Right ventricle myocardium superior (tissue), 1 donor: ENCODE measurements around the gene WIF1. TPM values are rescaled to one million over a fixed set of nuclear protein-coding genes. Genes with fewer than 3 reads are reported as not detected.

Experiments used
- ATAC-seq: fragments of 200-7000 bp; cut with Tn5 transposase; one replicate; pipeline ENCODE4 v1.9.1; 2020; ENCODE audit warnings: mild to moderate bottlenecking; ENCODE audit not compliant: poor library complexity
- DNase-seq: peaks from one replicate; pipeline ENCODE4 v3.0.0-alpha.2; 2020
- intact Hi-C: fragments of 100-400 bp; cut with DNase I; formaldehyde crosslinking; loops from one replicate; pipeline ENCODE4 v1.11.2; 2022
- total RNA-seq: library from RNA; stranded (reverse); fragmentation: NEBNext Ultra II Directional; extraction: Animal tissue kit (Norgen Biotek cat#: 25700); gene quantifications from one replicate; pipeline ENCODE4 v1.2.1, GENCODE V29; 2021
- donor health status: DM: no; HTN: yes; CAD: no; lungs with severe emphysema.

The WIF1 gene
- total RNA-seq, 1 donor from 2014 or later, result not detected

DNA sequence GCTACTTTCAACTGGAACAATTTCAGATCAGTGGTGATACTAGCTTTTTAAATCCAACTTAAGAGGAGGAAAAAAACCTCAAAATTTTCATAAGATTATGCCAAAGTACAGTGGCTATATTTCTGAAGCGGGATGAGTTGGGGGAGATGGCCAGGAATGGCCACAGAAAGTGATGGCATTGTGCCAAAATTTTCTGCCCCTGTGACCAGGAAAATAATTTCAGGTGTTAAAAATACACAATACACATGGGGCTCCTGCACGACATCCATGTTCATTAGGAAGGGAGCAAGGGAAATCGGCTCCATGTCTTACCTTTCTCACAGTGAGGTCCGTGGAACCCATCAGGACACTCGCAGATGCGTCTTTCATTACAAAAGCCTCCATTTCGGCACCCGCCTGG, 53.7 kb downstream of the WIF1 start:
- DNase-seq (no peak), ATAC-seq (no peak)
- intact Hi-C loops, result no loop called here

DNA sequence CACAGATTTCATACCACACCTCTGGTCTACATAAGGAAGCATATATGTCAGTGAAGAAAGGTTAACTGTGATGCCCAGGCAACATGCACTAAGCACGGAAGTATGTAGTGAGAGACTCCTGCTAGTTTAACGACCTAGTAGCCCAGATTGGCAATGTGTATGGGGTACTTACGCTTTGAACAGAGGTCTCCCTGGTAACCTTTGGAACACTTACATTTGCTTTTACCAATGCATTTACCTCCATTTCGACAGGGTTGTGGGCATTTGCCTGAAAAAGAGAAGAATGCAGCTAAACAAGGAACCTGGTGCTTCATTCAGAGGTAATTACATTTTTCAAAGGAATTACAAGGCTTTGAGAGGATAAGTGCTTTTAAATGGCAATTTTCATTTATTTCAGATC, 65.2 kb downstream of the WIF1 start:
- intact Hi-C loops, result no loop called here
- ATAC-seq, result no peak

DNA sequence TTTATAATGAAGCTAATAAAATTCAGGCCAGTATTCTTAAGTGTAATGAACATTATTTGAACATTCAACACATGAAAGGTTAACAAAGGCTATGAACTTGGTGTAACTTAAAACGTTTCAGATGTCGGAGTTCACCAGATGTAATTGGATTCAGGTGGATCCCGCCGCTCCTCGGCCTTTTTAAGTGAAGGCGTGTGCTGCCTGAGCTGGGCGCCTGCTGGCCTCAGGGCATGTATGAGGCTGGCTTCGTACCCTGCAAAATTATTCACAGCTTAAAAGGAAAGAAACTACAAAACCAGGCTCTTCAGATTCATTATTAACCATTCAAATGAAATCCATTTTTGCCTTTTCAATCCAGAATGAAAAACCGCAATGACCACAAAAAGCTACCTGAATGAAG, 69.9 kb downstream of the WIF1 start:
- DNase-seq (no peak), ATAC-seq (no peak)
- intact Hi-C loops, result no loop called here

More for the DNA sequence above, 65.2 kb downstream of the WIF1 start:
- no peak for DNase-seq

DNA sequence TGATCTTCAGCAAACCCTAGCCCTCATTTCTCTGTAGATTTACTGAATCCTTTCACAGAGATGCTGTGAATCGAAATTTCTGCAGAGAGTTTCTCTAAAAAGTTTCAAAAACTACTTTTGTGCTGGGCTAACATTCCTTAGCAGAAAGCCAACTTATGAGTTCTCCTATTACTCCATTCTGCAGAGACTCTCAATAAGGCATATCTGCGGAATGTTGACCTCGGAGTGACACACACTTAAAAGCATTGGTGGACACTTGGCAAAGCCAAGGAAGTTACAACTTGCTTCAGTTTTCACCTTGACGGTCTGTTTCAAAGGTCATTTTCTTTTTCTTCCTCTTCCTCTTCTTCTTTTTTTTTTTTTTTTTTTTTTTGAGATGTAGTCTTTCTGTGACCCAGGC, 75.8 kb downstream of the WIF1 start:
- intact Hi-C loops, result no loop called here
- no peak for ATAC-seq
- DNase-seq, result no peak

DNA sequence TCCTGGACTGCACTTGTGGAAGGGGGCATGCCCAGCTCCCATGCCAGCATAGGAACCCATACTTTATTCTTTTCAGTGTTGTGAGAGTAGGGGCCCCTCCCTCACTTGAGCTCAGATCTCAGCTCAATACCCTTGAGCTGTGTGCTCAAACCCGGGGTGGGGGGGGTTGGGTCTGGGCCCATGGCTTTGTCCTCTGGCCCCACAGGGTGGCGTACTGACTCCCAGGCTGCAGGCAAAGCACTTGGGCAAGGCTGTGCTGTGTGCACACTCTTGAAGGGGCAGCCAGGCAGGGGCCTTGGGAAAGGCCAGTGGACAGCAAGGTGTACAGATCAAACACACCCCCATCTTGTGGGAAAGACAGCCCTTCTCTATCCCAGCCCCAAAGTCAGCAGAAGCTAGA, 81.8 kb downstream of the WIF1 start:
- intact Hi-C loops, result no loop called here
- ATAC-seq (no peak), DNase-seq (no peak)

DNA sequence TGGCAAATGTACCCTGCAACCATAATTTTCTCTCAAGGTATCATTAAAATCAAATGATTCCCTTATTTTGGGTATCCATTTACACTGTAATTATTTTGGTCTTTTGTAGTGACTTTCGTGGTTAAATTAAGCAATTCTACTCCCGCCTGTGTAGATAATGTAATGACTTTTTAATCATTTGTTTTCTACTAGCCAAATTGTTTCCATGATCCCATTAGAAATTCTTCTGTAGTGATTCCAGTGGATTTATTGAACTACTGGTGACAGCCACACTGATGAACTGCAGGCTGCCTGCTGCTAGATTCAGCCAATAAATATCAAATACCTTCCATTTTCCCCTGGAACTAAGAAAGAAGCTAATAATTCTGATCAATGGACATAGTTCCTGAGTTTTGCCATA, 96.0 kb downstream of the WIF1 start:
- no peak for ATAC-seq
- intact Hi-C loops, result no loop called here
- DNase-seq, result no peak

DNA sequence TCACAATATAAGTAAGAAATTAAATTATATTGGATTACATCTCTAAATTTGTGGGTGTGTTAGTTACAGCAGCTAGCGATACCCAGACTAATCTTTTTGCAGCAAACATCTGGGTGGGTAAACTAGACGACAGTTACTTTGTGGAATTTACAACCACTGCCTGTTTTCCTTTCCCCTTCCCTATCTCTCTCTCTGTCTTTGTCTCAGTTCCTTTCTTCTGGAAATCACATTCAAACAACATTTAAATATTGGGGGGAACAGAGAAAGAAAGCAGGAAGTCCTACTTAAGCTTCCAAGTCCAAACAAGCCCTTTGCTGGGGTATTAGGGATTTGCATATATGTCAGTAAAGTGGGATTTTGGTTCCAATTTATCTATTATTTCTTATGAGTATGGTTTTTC, 97.6 kb downstream of the WIF1 start:
- ATAC-seq (no peak), DNase-seq (no peak)
- intact Hi-C loops, result no loop called here

DNA sequence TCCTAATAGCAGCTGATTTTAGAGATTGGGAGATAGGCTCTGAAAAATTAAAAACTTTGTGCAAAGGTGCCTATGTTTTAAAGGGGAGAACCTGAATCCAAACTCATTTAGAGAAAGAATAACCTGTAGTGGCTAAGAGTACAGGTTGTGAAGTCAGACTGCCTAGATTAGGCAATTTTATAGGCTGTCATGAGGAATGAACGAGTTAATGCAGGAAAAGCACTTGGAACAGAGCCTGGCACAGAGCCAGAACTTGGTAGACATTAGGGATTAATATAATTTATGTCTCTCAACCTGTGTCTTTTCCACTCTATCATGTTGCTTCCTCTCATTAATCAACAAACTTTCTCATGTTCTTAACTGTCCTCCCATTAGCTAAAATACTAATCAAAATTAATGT, 98.1 kb downstream of the WIF1 start:
- intact Hi-C loops, result no loop called here
- no peak for ATAC-seq
- no peak for DNase-seq

DNA sequence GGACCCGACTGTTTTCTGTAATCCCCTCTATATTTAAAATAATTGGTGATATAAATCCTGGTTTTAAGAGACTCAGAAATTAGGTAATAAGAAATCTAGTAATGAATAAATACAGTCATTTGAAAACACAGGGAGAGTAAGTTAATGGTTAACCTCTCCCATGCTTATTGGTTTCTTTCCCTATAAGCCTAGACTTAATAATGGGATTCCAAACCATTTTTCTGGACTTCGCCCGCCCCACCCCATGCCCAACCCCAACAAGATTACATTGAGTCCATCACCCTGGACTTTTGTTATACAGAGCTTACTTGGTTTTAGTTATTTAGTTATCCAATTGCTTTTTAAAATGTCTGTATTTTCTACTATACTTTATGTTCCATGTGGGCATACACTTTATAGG, 98.7 kb downstream of the WIF1 start:
- intact Hi-C loops, result no loop called here
- ATAC-seq, result no peak

DNA sequence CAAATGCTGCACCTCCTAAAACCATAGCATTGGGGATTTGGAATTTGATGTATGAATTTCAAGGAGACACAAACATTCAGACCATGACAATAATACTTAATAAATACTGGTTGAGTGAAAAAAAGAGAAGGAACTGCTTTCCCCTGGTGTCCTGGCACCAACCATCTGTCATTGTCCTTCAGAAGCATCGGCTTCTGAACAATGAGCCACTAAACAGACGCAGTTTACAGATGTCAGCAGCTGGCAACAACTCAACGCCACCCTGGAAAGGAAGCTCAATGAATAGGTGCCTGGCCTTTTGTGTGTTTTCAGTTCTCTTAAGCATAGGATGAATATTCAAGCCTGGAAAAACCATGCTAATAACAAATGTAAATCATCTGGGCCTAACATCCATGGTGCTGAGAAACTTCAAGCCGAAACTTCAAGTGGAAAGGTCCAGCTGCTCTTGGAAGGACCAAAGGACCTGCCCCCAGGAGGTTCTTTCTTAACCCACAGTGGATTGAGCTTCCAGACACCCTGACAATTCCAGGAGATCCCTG, 101.3 kb downstream of the WIF1 start:
- ATAC-seq, result no peak

More for the DNA sequence above, 98.7 kb downstream of the WIF1 start:
- DNase-seq, result no peak

DNA sequence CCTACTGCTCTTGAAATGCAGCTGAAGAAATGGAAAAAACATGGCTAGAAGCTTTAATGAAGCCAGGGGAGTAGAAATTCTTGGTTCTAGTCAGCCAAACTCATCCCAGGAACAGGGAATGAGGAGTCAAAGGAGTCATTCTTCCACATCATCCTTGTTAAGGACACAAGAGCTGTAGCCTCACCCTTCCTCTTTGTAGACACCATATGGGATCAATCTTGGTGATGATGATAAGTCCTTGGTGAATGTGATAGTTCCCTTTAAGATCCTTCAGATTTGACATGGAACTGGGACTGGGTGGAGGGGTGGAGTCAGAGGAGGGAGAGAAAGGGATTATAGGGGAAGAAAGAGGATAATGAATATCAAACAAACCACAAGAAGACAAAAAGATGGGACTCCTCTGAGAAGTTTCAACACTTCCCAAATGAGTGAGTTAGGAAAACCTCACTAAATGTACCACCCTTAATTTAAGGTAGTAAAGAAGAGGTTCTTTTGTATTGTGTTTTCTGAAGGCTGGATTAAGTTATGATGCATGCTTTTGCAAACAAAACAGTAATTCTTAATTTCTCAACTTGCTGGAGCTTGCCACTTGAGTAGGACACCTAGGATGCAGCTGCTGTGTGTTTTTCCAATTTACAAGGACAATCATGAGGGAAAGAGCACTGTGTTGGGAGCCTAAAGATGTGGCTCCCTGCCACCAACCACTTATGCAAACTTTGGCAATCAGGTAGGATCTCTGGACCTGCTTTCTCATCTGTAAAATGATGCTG, 104.0 kb downstream of the WIF1 start:
- intact Hi-C loops, result no loop called here
- ATAC-seq (no peak), DNase-seq (no peak)

More for the DNA sequence above, 101.3 kb downstream of the WIF1 start:
- DNase-seq, result no peak
- intact Hi-C loops, result no loop called here

DNA sequence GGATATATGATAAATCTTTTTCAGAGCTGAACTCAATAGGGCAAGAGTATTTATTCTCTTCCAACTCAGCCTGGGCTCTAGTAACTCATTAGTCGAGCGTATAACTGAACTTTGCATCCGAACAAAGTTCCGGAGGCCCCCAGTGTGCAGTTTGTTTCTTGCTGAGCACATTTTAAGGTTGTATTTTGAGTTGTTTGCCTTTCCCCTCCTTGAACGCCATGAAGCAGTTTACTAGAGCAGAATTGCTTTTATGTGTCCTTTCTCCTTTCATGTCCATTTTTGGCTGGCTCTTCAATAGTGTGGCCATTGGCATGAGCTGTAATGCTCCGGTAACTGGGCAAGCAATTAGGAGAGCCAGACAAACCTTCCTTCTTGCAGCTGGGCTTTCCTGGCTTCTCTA, 105.3 kb downstream of the WIF1 start:
- DNase-seq, result no peak
- intact Hi-C loops, result no loop called here
- ATAC-seq, result no peak

DNA sequence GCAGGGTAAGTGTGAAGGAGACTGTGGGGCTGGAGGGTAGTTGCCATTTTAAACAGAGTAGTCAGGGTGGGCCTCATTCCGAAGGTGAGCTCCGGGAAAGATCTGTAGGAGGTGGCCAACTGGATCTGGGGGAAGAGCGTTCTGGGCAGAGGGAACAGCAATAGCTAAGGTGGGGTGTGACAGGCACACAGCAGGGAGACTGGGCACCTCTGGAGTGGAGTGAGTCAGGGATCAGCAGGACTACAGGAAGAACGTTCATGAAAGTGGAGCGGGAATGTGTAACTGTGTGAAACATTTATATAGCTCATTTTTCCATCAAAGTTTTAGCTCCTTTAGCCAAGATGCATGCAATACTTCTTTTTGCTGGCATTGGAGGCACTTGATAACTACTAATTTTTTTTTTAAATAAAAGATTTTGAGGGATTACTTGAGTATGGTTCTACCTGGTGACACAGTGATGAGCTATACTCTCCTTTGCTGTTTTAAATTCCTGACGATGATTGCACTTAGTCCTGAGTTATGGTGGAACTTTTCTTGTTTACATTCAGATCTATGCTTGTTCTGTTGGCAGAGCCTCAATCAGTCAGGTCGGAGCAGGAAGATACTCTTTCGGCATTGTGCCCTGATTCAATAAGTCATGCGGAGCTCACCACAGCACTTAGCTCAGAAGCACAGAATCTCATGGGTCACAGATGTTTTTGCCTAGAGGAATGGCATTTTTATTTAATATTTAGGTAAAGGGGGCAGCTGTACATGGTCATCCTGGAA, 106.4 kb downstream of the WIF1 start:
- intact Hi-C loops, result no loop called here
- no peak for ATAC-seq
- DNase-seq, result no peak

DNA sequence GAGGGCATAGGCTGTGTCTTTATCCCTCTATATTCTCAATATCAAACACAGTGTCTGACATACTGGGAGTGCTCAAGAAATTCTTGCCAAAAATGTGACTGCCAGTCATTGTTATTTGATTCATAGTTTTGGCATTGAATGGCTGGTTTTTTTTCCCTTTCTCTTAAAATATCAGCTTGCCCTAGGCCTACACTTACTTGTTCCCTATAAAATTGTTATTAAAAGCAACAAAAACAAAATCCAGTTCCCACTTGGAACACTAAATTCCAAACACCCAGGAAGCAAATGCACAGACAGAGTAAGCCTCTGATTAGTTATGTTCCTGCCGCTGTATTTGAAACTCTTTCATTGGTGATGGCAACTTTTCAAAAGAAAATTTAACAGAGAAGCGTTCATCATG, 110.7 kb downstream of the WIF1 start:
- DNase-seq (no peak), ATAC-seq (no peak)
- intact Hi-C loops, result no loop called here

DNA sequence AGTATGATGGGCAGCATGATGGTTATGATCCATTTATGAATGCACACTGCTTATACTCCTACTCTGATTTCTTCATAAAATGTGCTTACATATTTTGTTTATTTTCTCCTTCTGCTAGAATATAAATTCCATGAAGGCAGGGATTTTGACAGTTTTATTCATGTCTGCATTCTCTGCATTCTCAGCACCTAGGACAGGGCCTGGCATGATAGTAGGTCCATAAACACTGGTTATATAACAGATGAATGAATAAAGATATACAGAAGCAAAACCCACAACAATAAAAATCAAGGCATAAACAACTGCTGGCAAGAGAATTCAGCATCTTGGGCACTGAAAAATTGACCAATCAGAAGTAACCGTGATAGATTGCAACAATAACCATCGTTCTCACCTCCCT, 115.4 kb downstream of the WIF1 start:
- intact Hi-C loops, result no loop called here
- DNase-seq (no peak), ATAC-seq (no peak)

DNA sequence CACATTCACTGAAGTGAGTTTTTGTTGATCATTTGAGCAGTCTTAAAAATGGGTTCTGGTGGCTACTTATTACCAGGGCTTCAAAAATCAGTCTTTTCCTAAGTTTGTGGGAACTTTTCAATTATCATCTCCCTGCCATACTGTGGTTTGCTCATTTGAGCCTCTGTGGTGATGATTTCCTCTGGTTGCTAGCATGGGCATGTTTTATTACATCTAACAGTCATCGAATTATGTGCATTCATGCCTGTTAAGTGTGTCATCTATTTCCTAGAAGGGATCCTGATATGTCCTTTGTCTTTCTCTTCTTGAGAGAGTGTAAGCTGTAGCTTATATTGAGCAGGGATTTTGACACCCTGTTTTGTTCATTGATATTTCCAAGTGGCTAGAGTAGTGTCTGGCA, 116.8 kb downstream of the WIF1 start:
- intact Hi-C loops, result no loop called here
- no peak for ATAC-seq
- no peak for DNase-seq
